Astrocyte (in vitro differentiated cells and primary cell): ENCODE measurements around the gene PRM2.

Source experiments
- EZH2 ChIP-seq: IDR thresholded peaks from 2 replicates; pipeline ENCODE4 v1.6.1; 2012; ENCODE audit warnings: mild to moderate bottlenecking, low read length, inconsistent platforms; ENCODE audit not compliant: insufficient read depth
- TF ChIP-seq, protein P1 (sequence below): IDR thresholded peaks from 2 replicates; pipeline ENCODE4 v1.5.1; 2011; ENCODE audit warnings: low read depth, mild to moderate bottlenecking, inconsistent platforms, low read length, moderate library complexity; ENCODE audit not compliant: insufficient read depth

GRCh38 chr16:11239644-11240632 lies 36.3 kb downstream of the PRM2 start:
- TF ChIP-seq, protein P1, sequence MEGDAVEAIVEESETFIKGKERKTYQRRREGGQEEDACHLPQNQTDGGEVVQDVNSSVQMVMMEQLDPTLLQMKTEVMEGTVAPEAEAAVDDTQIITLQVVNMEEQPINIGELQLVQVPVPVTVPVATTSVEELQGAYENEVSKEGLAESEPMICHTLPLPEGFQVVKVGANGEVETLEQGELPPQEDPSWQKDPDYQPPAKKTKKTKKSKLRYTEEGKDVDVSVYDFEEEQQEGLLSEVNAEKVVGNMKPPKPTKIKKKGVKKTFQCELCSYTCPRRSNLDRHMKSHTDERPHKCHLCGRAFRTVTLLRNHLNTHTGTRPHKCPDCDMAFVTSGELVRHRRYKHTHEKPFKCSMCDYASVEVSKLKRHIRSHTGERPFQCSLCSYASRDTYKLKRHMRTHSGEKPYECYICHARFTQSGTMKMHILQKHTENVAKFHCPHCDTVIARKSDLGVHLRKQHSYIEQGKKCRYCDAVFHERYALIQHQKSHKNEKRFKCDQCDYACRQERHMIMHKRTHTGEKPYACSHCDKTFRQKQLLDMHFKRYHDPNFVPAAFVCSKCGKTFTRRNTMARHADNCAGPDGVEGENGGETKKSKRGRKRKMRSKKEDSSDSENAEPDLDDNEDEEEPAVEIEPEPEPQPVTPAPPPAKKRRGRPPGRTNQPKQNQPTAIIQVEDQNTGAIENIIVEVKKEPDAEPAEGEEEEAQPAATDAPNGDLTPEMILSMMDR: no peak
- TF ChIP-seq EZH2: no peak
